Upper lobe of left lung (tissue), 4 donors: ENCODE measurements around the gene SARNP.

Source experiments
- POLR2A ChIP-seq, 4 donors: fragments of 450-650 bp; IDR thresholded peaks; one replicate each; pipeline ENCODE4 v1.5.1; 2016 to 2017; ENCODE audit warnings: antibody characterized with exemption in 4 of 4, mild to moderate bottlenecking in 2 of 4
- POLR2AphosphoS5 ChIP-seq, 2 donors: sonication (generic); formaldehyde crosslinking; IDR thresholded peaks; one replicate each; pipeline ENCODE4 v1.5.1; 2017; ENCODE audit warnings: antibody characterized with exemption in 2 of 2
- TF ChIP-seq, protein P1 (sequence below), 6 experiments: fragments of 450-650 bp in 4 of 6; fragments of 200-600 bp in 2 of 6; sonication (generic) in 2 of 6; IDR thresholded peaks; one replicate each; pipeline ENCODE4 v1.5.1; 2016 to 2019; ENCODE audit warnings: antibody characterized with exemption in 6 of 6

DNA sequence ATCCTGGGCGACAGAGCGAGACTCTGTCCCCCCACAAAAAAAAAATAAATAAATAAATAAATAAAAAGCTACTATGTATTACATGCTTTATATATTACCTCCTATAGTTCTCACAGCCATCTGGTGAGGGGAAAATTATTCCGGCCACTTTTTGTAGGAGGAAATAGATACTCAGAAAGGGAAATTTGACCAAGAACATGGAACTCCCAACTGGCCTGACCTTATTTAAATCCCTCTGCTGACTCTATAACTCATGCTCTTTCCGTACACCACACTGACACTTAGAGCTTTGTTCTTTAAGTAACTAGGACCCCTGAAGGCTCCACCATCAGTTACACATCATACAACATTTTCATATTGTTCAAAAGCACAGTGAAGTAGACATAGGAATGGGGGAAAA, 27.4 kb upstream of the SARNP start:
- TF ChIP-seq, protein P1, sequence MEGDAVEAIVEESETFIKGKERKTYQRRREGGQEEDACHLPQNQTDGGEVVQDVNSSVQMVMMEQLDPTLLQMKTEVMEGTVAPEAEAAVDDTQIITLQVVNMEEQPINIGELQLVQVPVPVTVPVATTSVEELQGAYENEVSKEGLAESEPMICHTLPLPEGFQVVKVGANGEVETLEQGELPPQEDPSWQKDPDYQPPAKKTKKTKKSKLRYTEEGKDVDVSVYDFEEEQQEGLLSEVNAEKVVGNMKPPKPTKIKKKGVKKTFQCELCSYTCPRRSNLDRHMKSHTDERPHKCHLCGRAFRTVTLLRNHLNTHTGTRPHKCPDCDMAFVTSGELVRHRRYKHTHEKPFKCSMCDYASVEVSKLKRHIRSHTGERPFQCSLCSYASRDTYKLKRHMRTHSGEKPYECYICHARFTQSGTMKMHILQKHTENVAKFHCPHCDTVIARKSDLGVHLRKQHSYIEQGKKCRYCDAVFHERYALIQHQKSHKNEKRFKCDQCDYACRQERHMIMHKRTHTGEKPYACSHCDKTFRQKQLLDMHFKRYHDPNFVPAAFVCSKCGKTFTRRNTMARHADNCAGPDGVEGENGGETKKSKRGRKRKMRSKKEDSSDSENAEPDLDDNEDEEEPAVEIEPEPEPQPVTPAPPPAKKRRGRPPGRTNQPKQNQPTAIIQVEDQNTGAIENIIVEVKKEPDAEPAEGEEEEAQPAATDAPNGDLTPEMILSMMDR (IDR thresholded peaks at IDR 0.05) = no peak
- TF ChIP-seq POLR2AphosphoS5 (IDR thresholded peaks at IDR 0.05) = no peak
- TF ChIP-seq POLR2A (IDR thresholded peaks at IDR 0.05) = no peak
